WI38 (cell line): ENCODE measurements around the gene WWC2.
"Not testable (repeated sequence)": the region's sequence is repeated elsewhere in the genome, so short reads cannot be mapped to it uniquely, and the experiment has no call there.

Experiments used
- H3K4me3 ChIP-seq: 2 replicates; pipeline ENCODE4 v1.5.1; 2011; ENCODE audit warnings: low read depth, mild to moderate bottlenecking, control low read depth, low read length
- TF ChIP-seq, protein P1 (sequence below): IDR thresholded peaks from 2 replicates; pipeline ENCODE4 v1.5.1; 2012; ENCODE audit warnings: low read depth, mild to moderate bottlenecking, control low read depth, low read length

WWC2 gene

DNA sequence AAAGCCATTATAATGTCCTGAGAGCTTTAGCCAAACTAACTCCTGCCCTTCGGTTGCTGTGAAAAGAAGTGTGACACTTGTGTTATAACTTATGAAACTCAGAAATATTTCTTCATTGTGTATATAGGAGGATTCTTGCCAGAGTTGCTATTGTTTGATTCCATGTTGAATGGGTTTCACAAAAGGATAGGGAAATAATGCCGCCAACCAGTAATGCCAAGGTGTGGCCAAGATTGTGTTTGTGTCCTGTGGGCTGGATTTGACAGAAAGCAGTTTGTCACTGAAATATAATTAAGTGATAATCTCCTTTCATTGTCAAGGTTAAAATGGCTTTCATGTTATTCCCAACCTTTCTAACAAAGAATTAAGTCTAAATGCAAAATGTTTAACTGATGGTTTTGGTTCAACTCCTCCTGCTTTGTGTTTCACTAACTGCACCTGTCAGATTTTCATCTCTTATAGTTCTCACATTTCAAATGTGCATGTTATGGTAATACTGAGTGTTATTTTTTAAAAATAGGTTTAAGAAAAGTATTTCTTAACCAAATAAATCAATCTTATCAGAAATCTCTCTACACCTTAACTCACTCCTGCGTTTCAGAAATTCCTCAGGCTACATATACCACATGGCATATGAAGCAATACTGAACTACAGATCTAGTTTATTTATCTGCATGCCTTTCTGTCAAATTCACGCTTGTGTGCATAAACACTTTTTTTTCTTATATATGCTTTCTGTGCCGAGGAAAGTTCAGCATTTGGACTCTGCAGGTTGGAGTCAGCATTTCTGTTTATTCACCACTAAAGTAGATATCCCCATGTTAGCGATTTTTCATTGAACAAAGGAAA lies 221.4 kb downstream of the WWC2 start, which contains the start of gene CLDN22:
Gene CLDN22 (minus strand): TSS at position 66 of the 849 bp plus-strand sequence. CDS start 58 bp downstream, at position 8.
- TF ChIP-seq, protein P1, sequence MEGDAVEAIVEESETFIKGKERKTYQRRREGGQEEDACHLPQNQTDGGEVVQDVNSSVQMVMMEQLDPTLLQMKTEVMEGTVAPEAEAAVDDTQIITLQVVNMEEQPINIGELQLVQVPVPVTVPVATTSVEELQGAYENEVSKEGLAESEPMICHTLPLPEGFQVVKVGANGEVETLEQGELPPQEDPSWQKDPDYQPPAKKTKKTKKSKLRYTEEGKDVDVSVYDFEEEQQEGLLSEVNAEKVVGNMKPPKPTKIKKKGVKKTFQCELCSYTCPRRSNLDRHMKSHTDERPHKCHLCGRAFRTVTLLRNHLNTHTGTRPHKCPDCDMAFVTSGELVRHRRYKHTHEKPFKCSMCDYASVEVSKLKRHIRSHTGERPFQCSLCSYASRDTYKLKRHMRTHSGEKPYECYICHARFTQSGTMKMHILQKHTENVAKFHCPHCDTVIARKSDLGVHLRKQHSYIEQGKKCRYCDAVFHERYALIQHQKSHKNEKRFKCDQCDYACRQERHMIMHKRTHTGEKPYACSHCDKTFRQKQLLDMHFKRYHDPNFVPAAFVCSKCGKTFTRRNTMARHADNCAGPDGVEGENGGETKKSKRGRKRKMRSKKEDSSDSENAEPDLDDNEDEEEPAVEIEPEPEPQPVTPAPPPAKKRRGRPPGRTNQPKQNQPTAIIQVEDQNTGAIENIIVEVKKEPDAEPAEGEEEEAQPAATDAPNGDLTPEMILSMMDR, result no peak
- no peak within 1 kb of the TSS for H3K4me3 ChIP-seq

DNA sequence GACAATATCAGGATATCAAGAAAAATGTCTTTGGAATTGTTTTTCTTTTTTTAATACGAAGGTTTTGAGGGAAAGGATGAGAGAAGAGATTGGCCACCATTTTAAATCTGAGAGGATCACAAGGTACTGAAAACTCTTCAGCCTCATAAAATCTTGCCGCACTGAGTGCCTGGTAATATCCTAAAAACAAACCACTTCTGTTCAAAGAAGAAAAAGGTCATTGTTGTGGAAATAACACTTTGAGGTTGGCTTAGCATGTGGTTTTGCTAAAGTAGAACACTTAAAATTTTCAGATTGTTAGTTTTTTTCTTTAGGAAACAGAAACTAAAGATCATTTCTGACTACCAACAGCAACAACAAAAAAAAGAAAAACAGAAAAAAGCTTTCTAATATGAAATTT lies 222.0 kb downstream of the WWC2 start:
- TF ChIP-seq, protein P1, result no peak
- no peak overlapping the region for H3K4me3 ChIP-seq

DNA sequence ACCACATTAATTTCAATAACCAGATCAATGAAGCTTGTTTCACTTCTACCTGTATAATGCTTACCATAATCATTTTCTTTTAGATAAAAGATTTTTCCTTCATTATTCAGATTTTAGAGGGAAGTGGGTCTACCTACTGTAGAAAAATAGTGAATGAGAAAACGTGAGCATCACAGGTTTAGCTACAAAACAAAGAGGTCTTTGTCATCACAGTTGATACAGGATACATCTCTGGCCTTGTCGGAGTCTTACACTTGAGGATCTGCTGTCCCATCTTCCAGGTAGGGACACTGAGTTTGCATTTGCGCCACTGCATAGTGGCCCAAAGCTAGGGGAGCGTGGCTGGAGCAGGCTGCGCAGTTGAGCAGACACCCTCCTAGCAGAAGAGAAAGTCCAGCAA lies 222.5 kb downstream of the WWC2 start:
- no peak overlapping the region for H3K4me3 ChIP-seq
- TF ChIP-seq, protein P1, result no peak

DNA sequence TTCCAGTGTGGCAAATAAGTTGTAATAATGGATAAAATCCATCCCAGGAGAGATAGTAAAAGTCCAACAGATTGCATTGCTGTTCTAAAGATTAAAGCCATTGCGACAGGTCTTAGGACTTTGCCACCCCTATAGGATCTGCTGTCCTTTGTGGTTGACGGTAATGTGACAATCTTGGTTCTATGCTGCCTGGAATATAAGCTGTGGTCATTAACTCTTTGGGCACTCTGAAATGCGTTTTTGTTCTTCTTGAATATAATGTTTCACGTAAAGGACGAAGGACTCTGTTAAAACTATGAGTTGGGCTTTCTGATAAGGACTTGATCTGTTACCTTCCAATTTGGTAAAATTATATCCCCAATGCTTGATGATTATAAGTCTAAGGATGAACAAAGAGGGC lies 223.3 kb downstream of the WWC2 start, which contains the start of gene CLDN24:
Gene CLDN24 (minus strand): TSS at position 101 of the 400 bp plus-strand sequence. CDS start 0 bp downstream, at position 101.
- H3K4me3 ChIP-seq, result no peak within 1 kb of the TSS
- TF ChIP-seq, protein P1, result no peak

DNA sequence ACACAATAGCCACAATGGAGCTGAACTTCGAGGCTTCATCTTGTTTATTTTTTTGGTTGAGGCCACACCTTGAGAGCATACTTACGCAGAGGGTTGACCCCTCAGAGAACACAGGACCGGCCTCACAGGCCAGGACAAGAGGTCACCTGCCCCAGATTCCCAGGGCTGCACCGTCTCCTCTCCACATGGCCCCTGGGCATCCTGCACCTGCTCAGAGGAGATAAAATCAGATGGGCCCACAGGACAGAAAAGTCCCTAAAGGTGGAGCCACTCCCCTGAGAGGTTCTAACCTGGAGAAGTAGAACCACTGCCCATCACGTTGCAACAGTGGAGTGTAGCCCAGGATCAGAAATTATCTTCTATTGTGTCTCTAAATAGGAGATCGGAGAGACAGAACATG lies 224.2 kb downstream of the WWC2 start:
- H3K4me3 ChIP-seq, result no peak overlapping the region
- TF ChIP-seq, protein P1, result no peak

DNA sequence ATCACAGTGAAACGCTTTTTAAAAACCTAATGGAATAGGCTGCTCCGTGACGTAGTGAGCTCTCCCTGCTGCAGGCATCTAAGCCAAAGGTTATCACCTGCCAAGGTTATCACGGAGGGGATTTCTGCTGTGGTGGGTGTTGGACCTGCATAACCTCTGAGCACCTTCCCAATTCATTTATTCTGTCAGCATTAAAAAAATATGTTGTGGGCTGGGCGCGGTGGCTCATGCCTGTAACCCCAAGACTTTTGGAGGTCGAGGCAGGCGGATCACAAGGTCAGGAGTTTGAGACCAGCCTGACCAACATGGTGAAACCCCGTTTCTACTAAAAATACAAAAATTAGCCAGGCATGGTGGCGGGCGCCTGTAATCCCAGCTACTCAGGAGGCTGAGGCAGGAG lies 225.0 kb downstream of the WWC2 start:
- H3K4me3 ChIP-seq, result not testable (repeated sequence)

DNA sequence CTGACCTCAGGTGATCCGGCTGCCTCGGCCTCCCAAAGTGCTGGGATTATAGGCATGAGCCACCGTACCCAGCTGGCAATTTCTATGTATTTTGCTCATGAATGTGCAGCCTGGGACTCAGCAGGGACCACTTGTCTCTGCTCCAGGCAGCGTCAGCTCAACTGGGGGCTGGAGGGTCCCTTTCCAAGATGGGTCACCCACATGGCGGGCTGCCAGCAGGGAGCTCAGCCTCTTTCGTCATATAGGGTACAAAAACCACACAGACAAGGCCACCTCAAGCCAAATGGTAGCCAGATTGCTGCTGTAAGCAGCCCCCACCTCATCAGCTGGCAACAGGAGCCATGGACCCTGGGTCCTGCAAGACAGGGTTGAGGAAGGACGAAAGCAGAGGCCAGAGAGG lies 225.6 kb downstream of the WWC2 start:
- TF ChIP-seq, protein P1, result no peak
- H3K4me3 ChIP-seq, result no peak overlapping the region

DNA sequence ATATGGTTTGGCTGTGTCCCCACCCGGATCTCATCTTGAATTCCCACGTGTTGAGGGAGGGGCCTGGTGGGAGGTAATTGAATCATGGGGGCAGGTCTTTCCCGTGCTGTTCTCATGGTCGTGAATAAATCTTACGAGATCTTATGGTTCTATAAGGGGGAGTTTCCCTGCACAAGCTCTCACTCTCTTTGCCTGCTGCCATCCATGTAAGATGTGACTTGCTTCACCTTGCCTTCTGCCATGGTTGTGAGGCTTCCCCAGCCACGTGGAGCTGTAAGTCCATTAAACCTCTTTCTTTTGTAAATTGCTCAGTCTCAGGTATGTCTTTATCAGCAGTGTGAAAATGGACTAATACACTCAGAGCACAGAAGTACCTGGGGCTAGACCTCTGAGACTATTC lies 227.3 kb downstream of the WWC2 start:
- H3K4me3 ChIP-seq, result not testable (repeated sequence)
